ENCODE measurements around the gene METRN.

METRN gene

DNA sequence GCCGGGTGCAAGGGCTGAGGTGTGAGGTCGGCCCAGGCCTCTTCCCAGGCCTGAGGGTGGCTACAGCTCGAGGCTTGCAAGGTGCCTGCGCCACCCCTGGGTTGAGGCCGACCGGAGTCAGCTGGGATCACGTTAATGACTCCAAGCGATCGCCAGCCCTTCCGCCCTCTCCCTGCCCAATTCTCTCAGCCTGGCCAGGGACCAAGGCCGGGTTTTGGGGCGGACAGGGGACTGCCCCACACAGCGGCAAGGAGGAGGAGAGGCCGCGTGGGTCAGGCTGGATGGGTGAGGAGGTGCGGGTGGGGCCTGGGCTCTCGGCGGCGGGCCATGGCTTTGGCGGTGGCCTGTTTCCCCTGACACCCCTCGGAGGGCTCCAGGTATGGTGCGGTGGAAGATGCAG is 21.6 kb upstream of the METRN start:
- H3K27me3 ChIP-seq (ENCODE audit: control insufficient read depth, insufficient read depth, low read length) = no peaks in the 10 kb centered on the region
- H3K79me2 ChIP-seq = peaks cover 5% of the 10 kb centered on the region
- H2AFZ ChIP-seq = no peak overlapping the region
- H3K9me3 ChIP-seq (ENCODE audit: control insufficient read depth, low read length) = no peaks in the 10 kb centered on the region
- TF ChIP-seq CTCF (IDR thresholded peaks at IDR 0.05) = no peak
- H3K9ac ChIP-seq = no peak overlapping the region
- H3K4me3 ChIP-seq (ENCODE audit: low read depth, low read length) = no peak overlapping the region
- H3K27ac ChIP-seq = no peak overlapping the region
- peaks cover 22% of the 10 kb centered on the region for H3K4me1 ChIP-seq
- H3K4me2 ChIP-seq (ENCODE audit: low read length) = no peak overlapping the region
- H3K36me3 ChIP-seq (ENCODE audit: control insufficient read depth, insufficient read depth, low read length) = no peaks in the 10 kb centered on the region

- H2AFZ ChIP-seq = no peak overlapping the region
Observed at GRCh38 chr16:693766-694165, 21.2 kb upstream of the METRN start.

GRCh38 chr16:694187-694862 is 20.6 kb upstream of the METRN start:
- H3K27me3 ChIP-seq (ENCODE audit: control insufficient read depth, insufficient read depth, low read length) = no peaks in the 10 kb centered on the region
- H3K9ac ChIP-seq = no peak overlapping the region
- no peak overlapping the region for H3K27ac ChIP-seq
- no peak for TF ChIP-seq CTCF (IDR thresholded peaks at IDR 0.05)
- peaks cover 5% of the 10 kb centered on the region for H3K79me2 ChIP-seq
- no peaks in the 10 kb centered on the region for H3K36me3 ChIP-seq (ENCODE audit: control insufficient read depth, insufficient read depth, low read length)
- no peaks in the 10 kb centered on the region for H3K9me3 ChIP-seq (ENCODE audit: control insufficient read depth, low read length)
- H3K4me1 ChIP-seq = peaks cover 16% of the 10 kb centered on the region
- no peak overlapping the region for H2AFZ ChIP-seq
- H3K4me3 ChIP-seq (ENCODE audit: low read depth, low read length) = peak overlapping the region; percentile 56
- peak overlapping the region; percentile 72 for H3K4me2 ChIP-seq (ENCODE audit: low read length)

More at GRCh38 chr16:693766-694165, 21.2 kb upstream of the METRN start:
- no peak overlapping the region for H3K4me3 ChIP-seq (ENCODE audit: low read depth, low read length)
- peaks cover 22% of the 10 kb centered on the region for H3K4me1 ChIP-seq
- H3K9ac ChIP-seq = no peak overlapping the region
- H3K27ac ChIP-seq = no peak overlapping the region
- no peaks in the 10 kb centered on the region for H3K9me3 ChIP-seq (ENCODE audit: control insufficient read depth, low read length)
- no peak overlapping the region for H3K4me2 ChIP-seq (ENCODE audit: low read length)
- H3K79me2 ChIP-seq = peaks cover 6% of the 10 kb centered on the region
- no peaks in the 10 kb centered on the region for H3K27me3 ChIP-seq (ENCODE audit: control insufficient read depth, insufficient read depth, low read length)
- no peak for TF ChIP-seq CTCF (IDR thresholded peaks at IDR 0.05)
- no peaks in the 10 kb centered on the region for H3K36me3 ChIP-seq (ENCODE audit: control insufficient read depth, insufficient read depth, low read length)

DNA sequence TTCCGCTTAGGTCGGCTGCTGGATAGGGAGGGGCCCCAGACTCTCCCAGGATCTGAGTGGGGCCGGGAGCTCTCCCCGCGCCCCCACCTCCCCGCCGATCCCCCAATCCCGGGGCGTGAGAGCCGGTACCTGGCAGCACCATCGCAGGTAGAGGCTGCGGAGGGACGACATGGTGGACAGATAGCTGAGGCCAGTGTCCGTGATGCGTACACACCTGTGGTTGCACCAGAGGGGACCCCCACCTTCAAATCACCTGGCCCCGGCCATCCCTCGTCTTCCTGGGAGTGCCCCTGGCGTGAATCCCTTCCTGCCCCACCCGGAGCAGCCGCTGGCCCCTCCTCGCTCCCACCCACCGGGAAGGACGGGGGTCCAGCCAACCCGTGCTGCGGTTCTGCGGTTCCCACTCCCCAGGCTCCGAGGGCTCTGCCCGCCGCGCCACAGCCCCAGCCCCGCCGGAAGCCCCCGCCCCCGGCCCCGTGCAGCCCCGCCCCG is 20.0 kb upstream of the METRN start:
- Histone ChIP-seq H3K9ac (no peak overlapping the region), H3K27me3 (ENCODE audit: control insufficient read depth, insufficient read depth, low read length) (no peaks in the 10 kb centered on the region), H3K4me1 (peaks cover 13% of the 10 kb centered on the region), H3K9me3 (ENCODE audit: control insufficient read depth, low read length) (no peaks in the 10 kb centered on the region), H3K27ac (no peak overlapping the region), H3K79me2 (peaks cover 3% of the 10 kb centered on the region), H2AFZ (no peak overlapping the region), H3K36me3 (ENCODE audit: control insufficient read depth, insufficient read depth, low read length) (no peaks in the 10 kb centered on the region), H3K4me3 (ENCODE audit: low read depth, low read length) (peak overlapping the region; percentile 56), H3K4me2 (ENCODE audit: low read length) (peak overlapping the region; percentile 72)
- TF ChIP-seq CTCF (IDR thresholded peaks at IDR 0.05) = no peak
